OCI-LY7 (cell line): Measurements from ENCODE around the gene CLEC5A. TPM values are rescaled to one million over a fixed set of nuclear protein-coding genes. Genes with fewer than 3 reads are reported as not detected.

Source experiments
- BruUV-seq: library from RNA; stranded (reverse); fragments of 400-500 nt; replicated peaks from 2 replicates; lab custom pipeline; 2021; lab: Mats Ljungman, UMichigan
- CTCF ChIA-PET: fragments of 300-600 bp; sonication (Branson Sonifier 250); formaldehyde crosslinking; loops from one replicate; lab custom pipeline; 2022; ENCODE audit warnings: antibody characterized with exemption; ENCODE audit not compliant: unreplicated experiment; lab: Charles Lee
- POLR2A ChIA-PET: fragments of 300-600 bp; sonication (Branson Sonifier 250); formaldehyde crosslinking; loops from one replicate; lab custom pipeline; 2022; ENCODE audit warnings: antibody characterized with exemption; lab: Charles Lee
- DNase-seq: peaks from one replicate; pipeline ENCODE4 v3.0.0-alpha.2; 2015; ENCODE audit warnings: low spot score
- H2AFZ ChIP-seq: fragments of 200-600 bp; sonication (generic), shearing (Covaris generic); 2 replicates; pipeline ENCODE4 v1.6.1; 2014; ENCODE audit warnings: mild to moderate bottlenecking, antibody characterized with exemption, low read length, moderate library complexity
- H3K27ac ChIP-seq: fragments of 200-600 bp; sonication (generic); 2 replicates; pipeline ENCODE4 v1.5.1; 2014; ENCODE audit warnings: mixed run types, low read depth, mild to moderate bottlenecking, moderate library complexity, low read length, inconsistent platforms; ENCODE audit not compliant: poor library complexity, severe bottlenecking
- H3K36me3 ChIP-seq: fragments of 200-600 bp; sonication (generic); 2 replicates; pipeline ENCODE4 v1.6.1; 2014; ENCODE audit warnings: mild to moderate bottlenecking, antibody characterized with exemption, low read length, moderate library complexity, mixed read lengths; ENCODE audit not compliant: insufficient read depth
- H3K4me1 ChIP-seq: fragments of 200-600 bp; sonication (generic); 2 replicates; pipeline ENCODE4 v1.5.1; 2014; ENCODE audit warnings: mild to moderate bottlenecking, low read length; ENCODE audit not compliant: insufficient read depth, poor library complexity, severe bottlenecking
- H3K4me2 ChIP-seq: fragments of 200-600 bp; sonication (generic); 2 replicates; pipeline ENCODE4 v1.6.1; 2014; ENCODE audit warnings: mild to moderate bottlenecking, low read length
- H3K4me3 ChIP-seq: fragments of 200-600 bp; sonication (generic); 2 replicates; pipeline ENCODE4 v1.5.1; 2014; ENCODE audit warnings: mild to moderate bottlenecking, low read depth, low read length; ENCODE audit not compliant: poor library complexity, severe bottlenecking
- H3K79me2 ChIP-seq: fragments of 200-600 bp; sonication (generic); 2 replicates; pipeline ENCODE4 v1.6.1; 2016; ENCODE audit warnings: low read depth, mild to moderate bottlenecking, low read length, moderate library complexity, mixed read lengths; ENCODE audit not compliant: insufficient read depth
- H3K9me2 ChIP-seq: fragments of 200-600 bp; sonication (generic); 2 replicates; pipeline ENCODE4 v1.6.1; 2016; ENCODE audit warnings: mild to moderate bottlenecking, low read length, mixed read lengths; ENCODE audit not compliant: insufficient read depth
- H3K9me3 ChIP-seq: fragments of 200-600 bp; sonication (generic); 2 replicates; pipeline ENCODE4 v1.6.1; 2014; ENCODE audit warnings: mild to moderate bottlenecking, mixed run types, low read length, mixed read lengths
- H4K20me1 ChIP-seq: fragments of 200-600 bp; sonication (generic); 2 replicates; pipeline ENCODE4 v1.6.1; 2014; ENCODE audit warnings: mild to moderate bottlenecking, antibody characterized with exemption, low read length, moderate library complexity, mixed read lengths; ENCODE audit not compliant: insufficient read depth
- CTCF ChIP-seq: fragments of 200-600 bp; sonication (generic); conservative IDR thresholded peaks from 2 replicates; pipeline ENCODE4 v1.5.1; 2014; ENCODE audit warnings: mild to moderate bottlenecking, antibody characterized with exemption, low read length, moderate library complexity, mixed read lengths
- EZH2phosphoT487 ChIP-seq: fragments of 200-600 bp; sonication (generic); IDR thresholded peaks from 2 replicates; pipeline ENCODE4 v1.6.1; 2018; ENCODE audit warnings: low read depth, borderline replicate concordance, mild to moderate bottlenecking, mixed run types, antibody characterized with exemption, low read length, moderate library complexity, mixed read lengths
- intact Hi-C: fragments of 100-400 bp; cut with micrococcal nuclease; formaldehyde crosslinking; loops from one replicate; pipeline ENCODE4 v1.10.0; 2022; ENCODE audit not compliant: unreplicated experiment
- total RNA-seq, 2 experiments: library from RNA; depleted of rRNA in 1 of 2; stranded (reverse); fragments of >200 nt in 1 of 2; shearing (Covaris generic) in 1 of 2; gene quantifications; 2 replicates each; pipeline ENCODE4 v1.2.3, GENCODE V29; 2014 to 2022

Gene CLEC5A
- total RNA-seq, 2 experiments from 2014 or later: not detected

GRCh38 chr7:141949451-141949850, 2.7 kb upstream of the CLEC5A start:
- H4K20me1 ChIP-seq: no peaks in the 10 kb centered on the region
- H2AFZ ChIP-seq: no peak overlapping the region
- ChIA-PET POLR2A (no interaction called here), CTCF (no interaction called here)
- H3K4me2 ChIP-seq: no peak overlapping the region
- no TSS peak for BruUV-seq
- intact Hi-C loops: no loop called here
- H3K4me1 ChIP-seq: no peaks in the 10 kb centered on the region
- TF ChIP-seq CTCF: no peak
- no peak for TF ChIP-seq EZH2phosphoT487
- no peak for DNase-seq
- no peak overlapping the region for H3K27ac ChIP-seq
- H3K9me3 ChIP-seq: no peaks in the 10 kb centered on the region
- H3K36me3 ChIP-seq: no peaks in the 10 kb centered on the region
- H3K4me3 ChIP-seq: no peak overlapping the region
- no peaks in the 10 kb centered on the region for H3K9me2 ChIP-seq
- H3K79me2 ChIP-seq: no peaks in the 10 kb centered on the region

GRCh38 chr7:141949021-141949420, 2.2 kb upstream of the CLEC5A start:
- POLR2A ChIA-PET: no interaction called here
- no peak overlapping the region for H3K4me2 ChIP-seq
- H3K9me3 ChIP-seq: no peaks in the 10 kb centered on the region
- no peak overlapping the region for H2AFZ ChIP-seq
- H3K79me2 ChIP-seq: no peaks in the 10 kb centered on the region
- no peaks in the 10 kb centered on the region for H4K20me1 ChIP-seq
- H3K27ac ChIP-seq: no peak overlapping the region
- intact Hi-C loops: no loop called here
- H3K4me3 ChIP-seq: no peak overlapping the region
- no peaks in the 10 kb centered on the region for H3K9me2 ChIP-seq
- TF ChIP-seq CTCF: no peak
- TF ChIP-seq EZH2phosphoT487: no peak
- H3K36me3 ChIP-seq: no peaks in the 10 kb centered on the region
- no TSS peak for BruUV-seq
- CTCF ChIA-PET: no interaction called here
- no peaks in the 10 kb centered on the region for H3K4me1 ChIP-seq
- no peak for DNase-seq

- ChIA-PET CTCF (interaction anchor here (0.5 kb wide), 1 partner anchor 153 kb away, joined by 3 read pairs; no protein-coding TSS in a partner anchor), POLR2A (no interaction called here)
- no peak for DNase-seq
- Histone ChIP-seq H4K20me1 (no peaks in the 10 kb centered on the region), H3K4me1 (no peaks in the 10 kb centered on the region), H3K9me3 (peaks cover 5% of the 10 kb centered on the region; the same call in 1 of the 2 replicates), H3K4me3 (no peak overlapping the region), H3K79me2 (no peaks in the 10 kb centered on the region), H3K27ac (no peak overlapping the region), H3K4me2 (no peak overlapping the region), H2AFZ (no peak overlapping the region), H3K9me2 (no peaks in the 10 kb centered on the region), H3K36me3 (no peaks in the 10 kb centered on the region)
- no peak for TF ChIP-seq CTCF
- no peak for TF ChIP-seq EZH2phosphoT487
- BruUV-seq: no TSS peak
- intact Hi-C loops: no loop called here
Observed at GRCh38 chr7:141945356-141945755, 1.4 kb downstream of the CLEC5A start.
